Measurements from ENCODE around the gene CELF5.
"Not testable (repeated sequence)": the region's sequence is repeated elsewhere in the genome, so short reads cannot be mapped to it uniquely, and the experiment has no call there.

The CELF5 gene

DNA sequence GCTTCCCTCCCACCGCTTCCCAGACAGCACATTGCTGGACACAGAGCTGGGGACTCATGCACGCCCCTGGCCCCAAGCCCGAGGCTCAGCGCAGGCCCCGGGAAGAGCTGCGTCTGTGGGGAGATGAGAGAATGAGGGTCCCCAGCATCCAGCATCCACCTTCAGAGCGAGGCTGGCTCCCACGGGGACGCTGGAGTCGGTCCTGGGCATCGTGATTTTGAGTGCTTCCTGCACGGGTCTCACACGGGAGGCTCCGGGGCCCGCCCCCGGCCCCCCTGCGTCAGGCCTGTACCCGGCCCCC lies 34.0 kb upstream of the CELF5 start:
- DNase-seq (ENCODE audit: low spot score): no peak

DNA sequence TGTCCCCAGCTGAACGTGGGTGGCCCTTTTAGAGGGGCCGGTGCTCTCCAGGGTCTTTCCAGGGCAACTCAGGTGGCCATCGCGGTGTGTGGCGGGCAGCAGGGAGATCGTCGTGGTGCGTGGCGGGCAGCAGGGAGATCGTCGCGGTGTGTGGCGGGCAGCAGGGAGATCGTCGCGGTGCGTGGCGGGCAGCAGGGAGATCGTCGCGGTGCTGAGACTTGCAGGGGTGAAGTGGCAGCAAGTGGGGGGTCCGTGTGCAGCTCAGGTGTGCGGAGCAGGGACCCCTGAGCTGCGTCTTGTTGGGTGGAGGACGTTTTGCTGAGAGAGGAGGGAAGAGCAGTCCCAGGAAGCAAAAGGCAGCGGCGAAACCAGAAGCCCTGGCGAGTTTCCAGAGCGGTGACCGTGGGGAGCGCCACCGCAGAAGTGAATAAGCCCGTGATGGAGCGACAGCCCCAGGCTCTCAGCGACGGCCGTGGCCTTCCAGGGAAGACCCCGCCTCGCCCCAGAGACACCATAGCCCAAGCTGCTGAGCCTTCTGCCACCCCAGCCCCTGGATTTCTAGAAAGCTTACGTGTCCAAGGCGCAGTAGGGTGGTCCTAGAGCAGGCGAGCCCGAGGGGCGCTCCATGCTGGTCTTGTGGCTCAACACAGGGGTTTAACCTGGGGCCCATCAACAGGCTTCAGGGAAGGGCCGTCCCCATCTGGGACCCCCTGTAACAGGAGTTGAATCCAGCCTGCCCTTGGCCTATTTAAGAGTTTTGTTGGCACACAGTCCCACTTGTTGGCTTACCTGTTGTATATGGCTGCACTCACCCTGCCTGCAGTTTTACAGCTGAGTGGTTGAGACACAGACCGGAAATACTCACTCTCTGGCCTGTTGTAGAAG lies 33.3 kb upstream of the CELF5 start:
- no peak for DNase-seq (ENCODE audit: low spot score)

GRCh38 chr19:3191806-3192104 lies 32.7 kb upstream of the CELF5 start:
- DNase-seq (ENCODE audit: low spot score): not testable (repeated sequence)

GRCh38 chr19:3192228-3192635 lies 32.2 kb upstream of the CELF5 start:
- DNase-seq (ENCODE audit: low spot score): no peak

GRCh38 chr19:3192684-3193083 lies 31.8 kb upstream of the CELF5 start:
- no peak for DNase-seq (ENCODE audit: low spot score)

DNA sequence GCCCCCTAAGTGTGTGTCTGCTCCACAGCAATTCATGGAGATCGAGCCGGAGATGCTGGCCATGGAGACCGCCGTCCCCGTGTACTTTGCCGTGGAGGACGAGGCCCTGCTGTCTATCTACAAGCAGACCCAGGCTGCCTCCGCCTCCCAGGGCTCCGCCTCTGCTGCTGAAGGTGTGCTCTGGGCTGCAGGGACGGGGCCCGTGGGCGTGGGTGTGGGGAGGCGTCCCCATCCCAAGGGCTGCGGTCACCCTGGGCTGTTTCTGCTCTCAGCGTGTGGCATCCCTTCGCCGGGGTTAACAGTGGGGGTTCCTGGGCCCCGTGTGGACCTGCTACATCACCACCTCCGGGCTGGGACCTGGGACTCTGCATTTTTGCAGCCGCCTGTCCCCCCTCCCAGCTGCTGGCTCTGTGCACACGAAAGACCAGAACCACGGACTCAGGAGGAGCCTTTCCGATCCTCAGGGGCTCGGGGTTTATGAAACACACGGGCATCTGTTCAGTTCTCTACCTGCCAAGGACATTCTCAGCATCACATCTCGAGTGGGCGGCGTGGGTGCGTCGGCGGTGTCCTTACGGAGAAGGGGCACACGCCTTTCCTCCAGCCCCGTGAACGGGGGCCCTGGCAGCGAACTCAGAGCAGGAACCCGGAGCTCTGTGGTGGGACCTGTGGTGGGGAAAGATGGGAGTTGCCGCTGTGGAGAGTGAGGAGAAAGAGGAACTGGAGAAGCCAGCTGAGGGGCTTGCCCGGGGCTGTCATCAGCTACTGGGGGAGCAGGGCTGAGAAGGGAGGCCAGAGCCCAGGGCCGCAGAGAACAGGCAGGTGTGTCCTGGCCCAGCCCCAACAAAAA lies 31.0 kb upstream of the CELF5 start:
- no peak for DNase-seq (ENCODE audit: low spot score)

DNA sequence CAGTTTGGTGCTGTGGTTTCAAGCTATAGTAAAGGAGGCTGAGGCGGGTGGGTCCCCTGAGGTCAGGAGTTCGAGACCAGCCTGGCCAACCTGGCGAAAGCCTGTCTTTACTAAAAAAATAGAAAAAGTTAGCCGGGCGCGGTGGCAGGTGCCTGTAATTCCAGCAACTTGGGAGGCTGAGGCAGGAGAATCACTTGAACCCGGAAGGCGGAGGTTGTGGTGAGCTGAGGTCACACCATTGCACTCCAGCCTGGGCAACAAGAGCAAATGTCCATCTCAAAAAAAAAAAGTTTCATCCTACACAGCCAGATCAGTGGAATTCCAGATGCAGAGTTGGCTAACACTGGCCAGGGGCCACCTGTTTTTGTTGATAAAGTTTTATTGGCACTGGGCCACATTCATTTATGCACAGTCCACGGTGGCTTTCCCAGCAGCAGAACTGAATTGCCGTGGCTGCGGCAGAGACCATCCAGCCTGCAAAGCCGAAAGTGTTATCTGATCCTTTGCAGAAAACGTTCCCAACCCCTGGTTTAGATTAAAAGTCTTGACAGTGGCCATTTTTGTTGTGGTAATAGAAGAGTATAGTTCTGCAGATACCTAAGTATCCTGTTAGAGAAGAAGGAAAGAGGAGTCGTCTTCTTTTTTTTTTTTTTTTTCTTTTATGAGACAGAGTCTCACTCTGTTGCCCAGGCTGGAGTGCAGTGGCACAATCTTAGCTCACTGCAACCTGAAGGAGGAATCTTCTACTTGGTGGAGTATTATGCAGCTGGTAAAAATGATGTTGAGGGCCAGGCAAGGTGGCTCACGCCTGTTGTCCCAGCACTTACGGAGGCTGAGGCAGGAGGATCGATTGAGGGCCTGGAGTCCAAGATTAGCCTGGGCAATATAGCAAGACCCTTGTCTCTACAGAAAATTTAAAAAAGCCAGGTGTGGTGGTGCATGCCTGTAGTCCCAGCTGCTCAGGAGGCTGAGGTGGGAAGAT lies 30.1 kb upstream of the CELF5 start:
- DNase-seq (ENCODE audit: low spot score): no peak

DNA sequence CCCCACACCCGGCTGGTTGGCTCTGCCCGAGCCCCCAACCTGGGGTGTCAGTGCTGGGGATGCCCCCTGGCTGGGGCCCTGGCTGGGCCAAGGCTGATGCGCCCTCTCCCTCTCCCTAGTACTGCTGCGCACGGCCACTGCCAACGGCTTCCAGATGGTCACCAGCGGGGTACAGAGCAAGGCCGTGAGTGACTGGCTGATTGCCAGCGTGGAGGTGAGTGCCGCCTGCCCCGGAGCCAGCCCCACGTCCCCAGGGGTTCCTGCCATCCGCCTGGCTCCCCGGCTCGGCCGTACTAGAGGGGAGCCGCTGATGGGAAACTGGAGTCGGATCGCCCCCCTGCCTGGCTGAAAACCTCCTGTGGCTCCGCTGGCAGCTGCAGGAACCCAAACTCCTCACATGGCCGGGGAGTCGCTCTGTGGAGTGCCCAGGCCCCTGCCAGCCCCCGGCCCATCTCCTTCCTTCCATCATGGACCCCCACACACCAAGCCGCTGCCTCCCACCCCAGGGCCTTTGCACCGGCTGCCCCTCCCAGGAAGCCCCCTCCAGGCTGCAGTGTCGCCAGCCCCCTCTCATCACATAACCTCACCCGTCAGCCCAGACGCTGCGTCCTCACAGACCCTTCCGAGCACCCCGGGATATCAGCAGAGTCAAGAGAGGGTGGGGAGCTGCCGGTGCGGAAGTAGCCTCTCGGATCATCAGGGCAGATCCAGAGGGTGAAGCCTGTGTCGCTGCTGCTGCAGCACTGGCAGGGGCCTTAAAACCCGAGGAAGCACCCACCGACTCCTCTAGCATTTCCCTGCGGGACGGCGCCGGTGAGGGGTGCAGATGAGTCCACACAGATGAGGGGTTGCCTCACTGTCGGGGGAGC lies 28.2 kb upstream of the CELF5 start:
- no peak for DNase-seq (ENCODE audit: low spot score)

GRCh38 chr19:3196933-3197205 lies 27.6 kb upstream of the CELF5 start:
- no peak for DNase-seq (ENCODE audit: low spot score)

- no peak for DNase-seq (ENCODE audit: low spot score)
Observed at GRCh38 chr19:3198901-3199700, 25.4 kb upstream of the CELF5 start.

DNA sequence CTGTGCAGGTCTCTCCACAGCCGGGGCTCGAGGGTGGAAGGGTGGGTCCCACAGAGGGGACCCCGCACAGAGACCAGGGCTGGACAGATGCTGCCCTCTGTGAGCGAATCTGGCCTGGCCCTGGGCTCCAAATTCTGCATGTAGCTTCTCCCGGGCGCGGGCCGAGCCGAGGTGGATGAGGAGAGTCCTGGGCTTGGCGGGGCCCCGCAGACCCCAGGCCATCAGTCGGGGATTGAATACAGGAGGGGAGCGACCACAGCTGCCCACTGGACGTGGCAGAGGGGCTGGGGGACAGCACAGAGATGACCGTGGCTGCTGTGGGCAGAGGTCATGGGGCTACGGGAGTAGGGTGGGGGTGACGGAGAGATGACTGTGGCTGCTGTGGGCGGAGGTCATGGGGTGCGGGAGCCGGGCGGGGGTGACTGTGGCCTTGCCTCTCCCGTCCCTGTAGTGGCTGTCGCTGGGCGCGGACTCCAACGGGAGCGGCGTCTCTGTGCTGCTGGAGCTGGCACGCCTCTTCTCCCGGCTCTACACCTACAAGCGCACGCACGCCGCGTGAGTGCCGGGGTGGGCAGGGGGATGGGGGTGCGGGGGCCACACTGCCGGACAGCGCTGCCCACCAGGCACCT lies 23.3 kb upstream of the CELF5 start:
- no peak for DNase-seq (ENCODE audit: low spot score)

DNA sequence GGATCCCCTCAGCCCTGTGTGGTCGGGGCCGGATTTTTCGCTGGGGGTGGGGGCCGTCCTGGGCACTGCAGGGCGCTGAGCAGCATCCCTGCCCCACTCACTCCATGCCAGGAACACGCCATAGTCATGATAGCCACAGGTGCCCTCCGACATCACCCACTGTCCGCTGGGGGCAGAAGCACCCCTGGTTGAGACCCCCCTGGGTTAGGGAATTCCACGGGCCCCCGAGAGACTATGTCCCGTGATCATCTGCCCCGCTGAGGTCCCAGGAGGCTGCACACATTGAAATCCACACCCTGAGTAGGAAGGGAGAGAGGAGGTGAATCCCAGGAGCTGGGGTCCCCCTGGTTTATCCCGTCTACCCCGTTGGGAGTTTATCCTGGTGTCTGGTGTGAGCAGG lies 22.6 kb upstream of the CELF5 start:
- no peak for DNase-seq (ENCODE audit: low spot score)

- DNase-seq (ENCODE audit: low spot score): no peak
Observed at GRCh38 chr19:3202346-3202745, 22.1 kb upstream of the CELF5 start.

- DNase-seq (ENCODE audit: low spot score): not testable (repeated sequence)
Observed at GRCh38 chr19:3202895-3203294, 21.6 kb upstream of the CELF5 start.

GRCh38 chr19:3203805-3204645 lies 20.4 kb upstream of the CELF5 start:
- no peak for DNase-seq (ENCODE audit: low spot score)

DNA sequence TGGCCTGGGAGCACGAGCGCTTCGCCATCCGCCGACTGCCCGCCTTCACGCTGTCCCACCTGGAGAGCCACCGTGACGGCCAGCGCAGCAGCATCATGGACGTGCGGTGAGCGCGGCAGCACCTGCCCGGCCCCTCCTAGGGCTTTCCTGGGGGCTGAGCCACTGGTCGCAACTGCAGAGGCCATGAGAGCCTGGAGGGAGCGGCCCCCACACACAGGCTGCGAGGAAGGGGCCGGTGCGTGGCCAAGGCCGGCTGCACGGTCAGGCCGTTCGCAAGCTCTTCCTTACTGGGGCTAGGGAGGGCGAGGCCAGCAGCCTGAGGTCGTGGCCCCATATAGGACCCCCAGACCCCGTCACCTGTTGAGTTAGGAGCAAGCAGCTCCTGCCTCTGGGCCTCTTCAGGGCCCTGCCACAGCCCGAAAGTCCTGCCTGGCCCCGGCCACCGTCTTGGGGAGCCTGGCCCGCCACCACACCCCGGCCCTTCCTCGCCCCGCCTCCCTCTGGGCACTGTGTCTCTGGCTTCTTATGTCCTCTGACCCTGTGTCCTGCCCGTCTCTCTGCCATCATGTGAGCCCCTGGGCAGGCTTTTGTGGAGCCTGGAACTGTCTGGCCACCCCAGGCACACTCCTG lies 19.7 kb upstream of the CELF5 start:
- no peak for DNase-seq (ENCODE audit: low spot score)

GRCh38 chr19:3206216-3206953 lies 18.1 kb upstream of the CELF5 start:
- DNase-seq (ENCODE audit: low spot score): no peak

All from ecto neural progenitor cell (in vitro differentiated cells).